HEK293T (cell line): ENCODE measurements around the gene HACD2.

Source experiments
- ARNT ChIP-seq: fragments of 450-650 bp; IDR thresholded peaks from 2 replicates; pipeline ENCODE4 v1.6.1; 2017; ENCODE audit warnings: mild to moderate bottlenecking
- BHLHE40 ChIP-seq: fragments of 450-650 bp; IDR thresholded peaks from 2 replicates; pipeline ENCODE4 v1.6.1; 2016; ENCODE audit warnings: mild to moderate bottlenecking, moderate library complexity, borderline replicate concordance
- CTBP1 ChIP-seq: fragments of 450-650 bp; IDR thresholded peaks from 2 replicates; pipeline ENCODE4 v1.6.1; 2016; ENCODE audit warnings: borderline replicate concordance
- ELF4 ChIP-seq: fragments of 450-650 bp; IDR thresholded peaks from 2 replicates; pipeline ENCODE4 v1.6.1; 2017; ENCODE audit warnings: antibody characterized with exemption
- FOXA1 ChIP-seq: fragments of 450-650 bp; IDR thresholded peaks from 2 replicates; pipeline ENCODE4 v1.6.1; 2016; ENCODE audit warnings: mild to moderate bottlenecking
- FOXK2 ChIP-seq: fragments of 450-650 bp; IDR thresholded peaks from 2 replicates; pipeline ENCODE4 v1.6.1; 2016; ENCODE audit warnings: mild to moderate bottlenecking
- FOXM1 ChIP-seq: fragments of 450-650 bp; IDR thresholded peaks from 2 replicates; pipeline ENCODE4 v1.6.1; 2017; ENCODE audit warnings: mild to moderate bottlenecking, borderline replicate concordance
- LEF1 ChIP-seq: fragments of 450-650 bp; IDR thresholded peaks from 2 replicates; pipeline ENCODE4 v1.6.1; 2017; ENCODE audit warnings: mild to moderate bottlenecking, borderline replicate concordance
- NFRKB ChIP-seq: fragments of 450-650 bp; IDR thresholded peaks from 2 replicates; pipeline ENCODE4 v1.6.1; 2016; ENCODE audit warnings: mild to moderate bottlenecking, moderate library complexity
- SP1 ChIP-seq: fragments of 450-650 bp; IDR thresholded peaks from 2 replicates; pipeline ENCODE4 v1.6.1; 2017
- SUZ12 ChIP-seq: fragments of 450-650 bp; IDR thresholded peaks from 2 replicates; pipeline ENCODE4 v1.6.1; 2016; ENCODE audit warnings: mild to moderate bottlenecking
- TARDBP ChIP-seq: fragments of 450-650 bp; IDR thresholded peaks from 2 replicates; pipeline ENCODE4 v1.6.1; 2016
- ZNF384 ChIP-seq: fragments of 450-650 bp; IDR thresholded peaks from 2 replicates; pipeline ENCODE4 v1.6.1; 2016
- TF ChIP-seq, protein P1 (sequence below): fragments of 450-650 bp; IDR thresholded peaks from 2 replicates; pipeline ENCODE4 v1.6.1; 2016

DNA sequence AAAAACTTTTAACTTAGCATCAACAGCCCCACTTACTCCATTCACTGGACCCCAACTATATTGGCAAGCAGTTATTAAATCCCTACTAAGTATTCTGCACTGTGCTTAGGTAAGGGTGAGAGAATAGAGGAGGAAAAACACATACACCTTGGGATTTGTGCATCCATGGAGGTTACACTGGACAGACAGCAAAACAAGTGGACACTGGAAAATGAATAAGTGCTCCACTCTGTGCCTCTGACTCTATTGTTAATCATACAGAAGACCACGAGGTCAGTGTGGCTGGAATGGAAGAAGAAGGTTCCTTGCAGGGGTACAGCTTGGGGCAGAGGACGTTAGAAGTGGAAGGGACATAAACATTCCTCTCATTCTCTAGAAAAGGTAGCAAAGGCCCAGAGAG lies 139.2 kb downstream of the HACD2 start:
- TF ChIP-seq SUZ12 (no peak), ZNF384 (no peak), FOXM1 (no peak), SP1 (no peak), FOXA1 (no peak), BHLHE40 (no peak), ELF4 (no peak), ARNT (no peak), CTBP1 (no peak), NFRKB (no peak), TARDBP (no peak), LEF1 (no peak), FOXK2 (no peak)
- TF ChIP-seq, protein P1, sequence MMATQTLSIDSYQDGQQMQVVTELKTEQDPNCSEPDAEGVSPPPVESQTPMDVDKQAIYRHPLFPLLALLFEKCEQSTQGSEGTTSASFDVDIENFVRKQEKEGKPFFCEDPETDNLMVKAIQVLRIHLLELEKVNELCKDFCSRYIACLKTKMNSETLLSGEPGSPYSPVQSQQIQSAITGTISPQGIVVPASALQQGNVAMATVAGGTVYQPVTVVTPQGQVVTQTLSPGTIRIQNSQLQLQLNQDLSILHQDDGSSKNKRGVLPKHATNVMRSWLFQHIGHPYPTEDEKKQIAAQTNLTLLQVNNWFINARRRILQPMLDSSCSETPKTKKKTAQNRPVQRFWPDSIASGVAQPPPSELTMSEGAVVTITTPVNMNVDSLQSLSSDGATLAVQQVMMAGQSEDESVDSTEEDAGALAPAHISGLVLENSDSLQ, result no peak
